GM23338 (cell line): ENCODE results near the gene NT5DC4. TPM values are rescaled to one million over a fixed set of nuclear protein-coding genes. Genes with fewer than 3 reads are reported as not detected.

Experiments used
- ATAC-seq: fragments of 200-7000 bp; cut with Tn5 transposase; 3 replicates; pipeline ENCODE4 v1.9.1; 2020
- DNase-seq: peaks from one replicate; pipeline ENCODE4 v3.0.0-alpha.2; 2015; ENCODE audit warnings: low spot score
- H2AFZ ChIP-seq: fragments of 200-600 bp; sonication (generic); 2 replicates; pipeline ENCODE4 v1.8.0; 2016; ENCODE audit warnings: antibody characterized with exemption, mild to moderate bottlenecking, moderate library complexity
- H3F3A ChIP-seq: fragments of 200-600 bp; sonication (generic); replicated peaks from 2 replicates; pipeline ENCODE4 v1.8.0; 2017; ENCODE audit warnings: antibody characterized with exemption, mixed run types, low read depth
- H3K27ac ChIP-seq: fragments of 200-600 bp; sonication (generic); 2 replicates; pipeline ENCODE4 v1.6.1; 2016; ENCODE audit warnings: low read depth
- H3K27me3 ChIP-seq: fragments of 200-600 bp; sonication (generic); 2 replicates; pipeline ENCODE4 v1.8.0; 2016; ENCODE audit warnings: mild to moderate bottlenecking, mixed run types, moderate library complexity; ENCODE audit not compliant: insufficient read depth
- H3K36me3 ChIP-seq: fragments of 200-600 bp; sonication (generic); 2 replicates; pipeline ENCODE4 v1.8.0; 2016; ENCODE audit warnings: mild to moderate bottlenecking; ENCODE audit not compliant: insufficient read depth
- H3K4me1 ChIP-seq: fragments of 200-600 bp; sonication (generic); 2 replicates; pipeline ENCODE4 v1.8.0; 2016; ENCODE audit warnings: mild to moderate bottlenecking, moderate library complexity; ENCODE audit not compliant: insufficient read depth
- H3K4me2 ChIP-seq: fragments of 200-600 bp; sonication (generic); 2 replicates; pipeline ENCODE4 v1.7.1; 2017; ENCODE audit warnings: mixed run types
- H3K4me3 ChIP-seq: fragments of 200-600 bp; sonication (generic); 2 replicates; pipeline ENCODE4 v1.6.1; 2016; ENCODE audit warnings: mixed run types
- H3K79me2 ChIP-seq: fragments of 200-600 bp; sonication (generic); replicated peaks from 2 replicates; pipeline ENCODE4 v1.8.0; 2017; ENCODE audit warnings: mild to moderate bottlenecking; ENCODE audit not compliant: insufficient read depth
- H3K9me2 ChIP-seq: fragments of 200-600 bp; sonication (generic); 2 replicates; pipeline ENCODE4 v1.8.0; 2017; ENCODE audit not compliant: insufficient read depth
- H4K20me1 ChIP-seq: fragments of 200-600 bp; sonication (generic); replicated peaks from 2 replicates; pipeline ENCODE4 v1.8.0; 2017; ENCODE audit warnings: mild to moderate bottlenecking; ENCODE audit not compliant: insufficient read depth
- H3K27ac Mint-ChIP-seq: 2 replicates; pipeline ENCODE4 v1.8.0; 2020; ENCODE audit warnings: inconsistent platforms, mild to moderate bottlenecking, moderate library complexity, mixed read lengths
- H3K27me3 Mint-ChIP-seq: 3 replicates; pipeline ENCODE4 v1.8.0; 2022; ENCODE audit warnings: low read depth, mild to moderate bottlenecking, moderate library complexity, mixed read lengths, inconsistent platforms; ENCODE audit not compliant: insufficient read depth, poor library complexity
- H3K36me3 Mint-ChIP-seq: 3 replicates; pipeline ENCODE4 v1.8.0; 2021; ENCODE audit warnings: low read depth, mild to moderate bottlenecking, inconsistent platforms, moderate library complexity, mixed read lengths
- H3K4me1 Mint-ChIP-seq: 3 replicates; pipeline ENCODE4 v1.8.0; 2020; ENCODE audit warnings: mild to moderate bottlenecking, inconsistent platforms, mixed read lengths
- H3K4me3 Mint-ChIP-seq: 3 replicates; pipeline ENCODE4 v1.8.0; 2021; ENCODE audit warnings: moderate library complexity, mild to moderate bottlenecking, inconsistent platforms, mixed read lengths
- H3K9me3 Mint-ChIP-seq: 3 replicates; pipeline ENCODE4 v1.8.0; 2020; ENCODE audit warnings: moderate library complexity, mild to moderate bottlenecking, inconsistent platforms, mixed read lengths
- CREB1 ChIP-seq: fragments of 250-450 bp; sonication (Bioruptor Pico); IDR thresholded peaks from 2 replicates; pipeline ENCODE4 v1.5.0; 2020; ENCODE audit warnings: low read depth, mild to moderate bottlenecking, moderate library complexity
- CTCF ChIP-seq, 2 experiments: fragments of 200-600 bp in 1 of 2; sonication (generic) in 1 of 2; conservative IDR thresholded peaks; 2 replicates each; pipeline versions ENCODE4 v1.5.1 to v1.6.1; 2016 to 2017; ENCODE audit warnings: antibody characterized with exemption in 2 of 2, low read depth in 2 of 2, mild to moderate bottlenecking in 2 of 2, moderate library complexity in 1 of 2
- ETS1 ChIP-seq: IDR thresholded peaks from 2 replicates; pipeline ENCODE4 v1.6.1; 2016; ENCODE audit warnings: antibody characterized with exemption
- EZH2 ChIP-seq: fragments of 200-600 bp; sonication (generic); IDR thresholded peaks from one replicate; pipeline ENCODE4 v1.8.0; 2017; ENCODE audit warnings: antibody characterized with exemption, mild to moderate bottlenecking, low read depth; ENCODE audit not compliant: unreplicated experiment
- EZH2phosphoT487 ChIP-seq: fragments of 200-600 bp; sonication (generic); IDR thresholded peaks from one replicate; pipeline ENCODE4 v1.8.1; 2018; ENCODE audit warnings: antibody characterized with exemption; ENCODE audit not compliant: unreplicated experiment
- JUNB ChIP-seq: IDR thresholded peaks from one replicate; pipeline ENCODE4 v1.6.1; 2016; ENCODE audit warnings: antibody characterized with exemption; ENCODE audit not compliant: unreplicated experiment
- NANOG ChIP-seq: IDR thresholded peaks from 2 replicates; pipeline ENCODE4 v1.6.1; 2016; ENCODE audit warnings: antibody characterized with exemption, borderline replicate concordance
- POLR2AphosphoS5 ChIP-seq: IDR thresholded peaks from 2 replicates; pipeline ENCODE4 v1.6.1; 2016; ENCODE audit warnings: antibody characterized with exemption, low read depth
- REST ChIP-seq: IDR thresholded peaks from one replicate; pipeline ENCODE4 v1.6.1; 2018; ENCODE audit warnings: antibody characterized with exemption; ENCODE audit not compliant: unreplicated experiment
- STAT1 ChIP-seq: IDR thresholded peaks from one replicate; pipeline ENCODE4 v1.6.1; 2016; ENCODE audit warnings: antibody characterized with exemption; ENCODE audit not compliant: unreplicated experiment
- ZNF114 ChIP-seq: fragments of 250-450 bp; sonication (Bioruptor Pico); IDR thresholded peaks from 2 replicates; pipeline ENCODE4 v1.5.0; 2020; ENCODE audit warnings: mild to moderate bottlenecking, moderate library complexity
- ZNF331 ChIP-seq: fragments of 250-450 bp; sonication (Bioruptor Pico); IDR thresholded peaks from 2 replicates; pipeline ENCODE4 v1.5.0; 2020; ENCODE audit warnings: low read depth, mild to moderate bottlenecking, moderate library complexity
- ZNF462 ChIP-seq: fragments of 250-450 bp; sonication (Bioruptor Pico); IDR thresholded peaks from 2 replicates; pipeline ENCODE4 v1.5.0; 2020; ENCODE audit warnings: mild to moderate bottlenecking, moderate library complexity
- polyA plus RNA-seq: library from polyadenylated mRNA; unstranded; fragments of >200 nt; fragmentation: Nextera tagmentation; extraction: Ambion mirVana; gene quantifications from 2 replicates; pipeline ENCODE4 v1.2.1, GENCODE V29; 2016
- total RNA-seq: library from RNA; depleted of rRNA; stranded (reverse); fragments of >200 nt; shearing (Covaris generic); gene quantifications from 2 replicates; pipeline ENCODE4 v1.2.3, GENCODE V29; 2014

Gene NT5DC4
- total and polyA plus RNA-seq, 2 experiments from 2014 or later, result not detected

GRCh38 chr2:112721819-112722522 lies 1.2 kb downstream of the NT5DC4 start:
- H2AFZ ChIP-seq, result no peak overlapping the region

More at GRCh38 chr2:112721819-112722522, 1.2 kb downstream of the NT5DC4 start:
- TF ChIP-seq REST, result no peak
- TF ChIP-seq POLR2AphosphoS5, result no peak
- TF ChIP-seq ZNF331 (CRISPR knock-in tag), result no peak
- no peak for TF ChIP-seq ETS1
- no peak for TF ChIP-seq ZNF114 (CRISPR knock-in tag)
- no peak for TF ChIP-seq CTCF (conservative IDR thresholded peaks at IDR 0.05; ENCODE audit: low read depth in 2 of 2)
- TF ChIP-seq STAT1, result no peak
- TF ChIP-seq CREB1 (CRISPR knock-in tag), result no peak
- no peak for TF ChIP-seq EZH2
- TF ChIP-seq ZNF462 (CRISPR knock-in tag), result no peak
- TF ChIP-seq JUNB, result no peak
- TF ChIP-seq EZH2phosphoT487, result no peak
- TF ChIP-seq NANOG, result no peak
- Mint-ChIP-seq H3K27ac (no peak overlapping the region), H3K27me3 (peaks cover 5% of the 10 kb centered on the region), H3K9me3 (no peaks in the 10 kb centered on the region; the same call in 2 of the 3 replicates), H3K4me3 (no peak overlapping the region), H3K4me1 (no peaks in the 10 kb centered on the region), H3K36me3 (no peaks in the 10 kb centered on the region)
- no peaks in the 10 kb centered on the region for H3K79me2 ChIP-seq
- no peak for ATAC-seq
- H3K4me2 ChIP-seq, result no peak overlapping the region
- no peak overlapping the region for H3K4me3 ChIP-seq
- H3F3A ChIP-seq, result no peaks in the 10 kb centered on the region
- no peaks in the 10 kb centered on the region for H4K20me1 ChIP-seq
- no peaks in the 10 kb centered on the region; the same call in 1 of the 2 replicates for H3K4me1 ChIP-seq
- DNase-seq, result no peak
- no peaks in the 10 kb centered on the region for H3K36me3 ChIP-seq
- no peaks in the 10 kb centered on the region for H3K9me2 ChIP-seq
- no peaks in the 10 kb centered on the region for H3K27me3 ChIP-seq
- no peak overlapping the region for H3K27ac ChIP-seq
